Measurements from ENCODE around the gene PXMP2. TPM values are rescaled to one million over a fixed set of nuclear protein-coding genes. Genes with fewer than 3 reads are reported as not detected.

The PXMP2 gene
- total RNA-seq (10 to 100 TPM; 21.6 to 40.1 (median 36.3) TPM), polyA plus RNA-seq (36.8 TPM)
- long read RNA-seq, donor 1, transcript PXMP2-201 (5 exons, 957 nt): major isoform, 58 of 73 reads
- long read RNA-seq, donor 1, partial matches to known transcripts: 8 of 73 reads
- long read RNA-seq, donor 1, other reads (novel, unspliced or antisense): 4 of 73 reads
- long read RNA-seq, donor 2, transcript PXMP2-201 (5 exons, 957 nt): major isoform, 28 of 32 reads
- long read RNA-seq, donor 2, partial matches to known transcripts: 0 of 32 reads
- long read RNA-seq, donor 2, other reads (novel, unspliced or antisense): 3 of 32 reads
- long read RNA-seq, donor 3, transcript PXMP2-201 (5 exons, 957 nt): major isoform, 14 of 19 reads
- long read RNA-seq, donor 3, partial matches to known transcripts: 3 of 19 reads
- long read RNA-seq, donor 3, other reads (novel, unspliced or antisense): 2 of 19 reads
- long read RNA-seq, donor 4, transcript PXMP2-201 (5 exons, 957 nt): major isoform, 36 of 40 reads
- long read RNA-seq, donor 4, partial matches to known transcripts: 2 of 40 reads
- long read RNA-seq, donor 4, other reads (novel, unspliced or antisense): 1 of 40 reads

- Histone ChIP-seq H3K27ac (ENCODE audit: low read length) (peak within 1 kb of the TSS; percentile 82), H3K9me3 (ENCODE audit: control insufficient read depth, low read length) (no peaks in the 10 kb centered on the region), H3K27me3 (ENCODE audit: control insufficient read depth, insufficient read depth) (no peaks in the 10 kb centered on the region), H3K4me1 (ENCODE audit: control insufficient read depth, insufficient read depth, low read length) (no peaks in the 10 kb centered on the region), H3K4me3 (ENCODE audit: low read length) (peak within 1 kb of the TSS; percentile 94)
- peak; percentile 96 to 99 (median 99) for DNase-seq
- intact Hi-C loops (cut with DNase I): no loop called here
- ATAC-seq: peak; percentile 99
- under 1% methylated on average over 134 of the region's 134 CpGs for WGBS
These were observed at the start of gene PXMP2, which contains the start of gene POLE for GRCh38 chr12:132687211-132688164. PXMP2 (plus strand) TSS chr12:132687587; CDS start chr12:132687671, 84 bp downstream. POLE (minus strand) TSS chr12:132687342; CDS start chr12:132687315, 27 bp downstream.

DNA sequence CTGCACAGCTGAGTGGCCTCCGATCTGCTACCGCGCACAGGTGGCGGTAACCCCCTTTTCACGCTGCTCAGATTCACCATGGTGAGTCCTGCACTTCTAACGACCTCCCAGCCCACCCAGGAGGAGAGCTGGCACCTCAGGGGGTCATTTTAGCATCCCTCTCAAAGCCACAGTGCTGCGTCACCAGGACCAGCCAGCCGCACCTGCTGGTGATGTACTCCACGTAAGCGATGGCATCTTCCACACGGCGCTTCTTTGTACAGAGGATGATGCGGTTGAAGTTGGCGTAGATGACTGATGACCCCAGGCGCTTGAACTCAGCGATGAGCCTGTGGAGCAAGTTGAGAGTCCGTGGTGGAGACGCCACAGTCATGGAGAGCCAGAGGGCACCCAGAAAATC is 49.6 kb upstream of the PXMP2 start:
- WGBS: 94% methylated on average over 18 of the region's 18 CpGs
- Histone ChIP-seq H3K9me3 (ENCODE audit: control insufficient read depth, low read length) (no peaks in the 10 kb centered on the region), H3K4me3 (ENCODE audit: low read length) (no peak overlapping the region), H3K27me3 (ENCODE audit: control insufficient read depth, insufficient read depth) (no peaks in the 10 kb centered on the region), H3K27ac (ENCODE audit: low read length) (no peak overlapping the region), H3K4me1 (ENCODE audit: control insufficient read depth, insufficient read depth, low read length) (no peaks in the 10 kb centered on the region)
- DNase-seq: no peak
- intact Hi-C loops (cut with DNase I): no loop called here
- ATAC-seq: no peak

- peak; percentile 20 to 39 for ATAC-seq
- DNase-seq: no peak
- intact Hi-C loops (cut with DNase I): no loop called here
- WGBS: 77% methylated on average over 25 of the region's 25 CpGs
- H3K4me1 ChIP-seq (ENCODE audit: control insufficient read depth, insufficient read depth, low read length): no peaks in the 10 kb centered on the region
- no peaks in the 10 kb centered on the region for H3K27me3 ChIP-seq (ENCODE audit: control insufficient read depth, insufficient read depth)
- no peak overlapping the region for H3K27ac ChIP-seq (ENCODE audit: low read length)
- no peak overlapping the region for H3K4me3 ChIP-seq (ENCODE audit: low read length)
- no peaks in the 10 kb centered on the region for H3K9me3 ChIP-seq (ENCODE audit: control insufficient read depth, low read length)
These were observed 48.6 kb upstream of the PXMP2 start for GRCh38 chr12:132638541-132639408.

DNA sequence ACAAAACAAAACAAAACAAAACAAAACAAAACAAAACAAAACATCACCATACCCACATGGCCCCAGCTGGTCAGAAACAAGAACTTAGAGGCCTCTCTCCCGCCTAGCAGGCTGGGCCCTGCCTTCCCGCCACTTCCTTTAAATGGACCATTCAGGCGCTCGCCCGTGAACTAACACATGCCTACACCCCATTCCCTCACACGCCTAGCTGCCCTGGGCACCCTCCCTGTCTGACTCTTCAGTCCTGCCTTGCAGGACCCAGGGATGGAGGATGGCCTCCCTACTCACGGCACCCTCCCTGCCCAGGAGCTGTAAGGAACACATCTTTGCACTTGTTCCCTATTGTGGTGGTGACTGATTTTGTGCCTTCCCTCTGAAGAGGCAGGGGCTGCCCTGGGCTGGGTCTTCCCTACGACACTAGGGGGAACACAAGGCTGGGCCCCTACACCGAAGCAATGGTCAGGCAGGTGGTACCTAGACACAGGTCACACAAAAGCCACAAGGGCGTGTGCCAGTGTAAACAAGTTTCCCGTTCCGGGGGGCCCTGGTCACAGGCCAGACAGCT is 47.3 kb upstream of the PXMP2 start:
- no peak overlapping the region for H3K4me3 ChIP-seq (ENCODE audit: low read length)
- no peaks in the 10 kb centered on the region for H3K27me3 ChIP-seq (ENCODE audit: control insufficient read depth, insufficient read depth)
- ATAC-seq: no peak
- no peaks in the 10 kb centered on the region for H3K4me1 ChIP-seq (ENCODE audit: control insufficient read depth, insufficient read depth, low read length)
- DNase-seq: peak in 1 of 3 donors; percentile 30
- intact Hi-C loops (cut with DNase I): no loop called here
- no peaks in the 10 kb centered on the region for H3K9me3 ChIP-seq (ENCODE audit: control insufficient read depth, low read length)
- H3K27ac ChIP-seq (ENCODE audit: low read length): no peak overlapping the region
- 91% methylated on average over 12 of the region's 12 CpGs for WGBS

GRCh38 chr12:132640936-132641335 is 46.5 kb upstream of the PXMP2 start:
- ATAC-seq: no peak
- no peak for DNase-seq
- Histone ChIP-seq H3K27me3 (ENCODE audit: control insufficient read depth, insufficient read depth) (no peaks in the 10 kb centered on the region), H3K4me1 (ENCODE audit: control insufficient read depth, insufficient read depth, low read length) (no peaks in the 10 kb centered on the region), H3K4me3 (ENCODE audit: low read length) (no peak overlapping the region), H3K9me3 (ENCODE audit: control insufficient read depth, low read length) (no peaks in the 10 kb centered on the region), H3K27ac (ENCODE audit: low read length) (no peak overlapping the region)
- intact Hi-C loops (cut with DNase I): no loop called here
- WGBS: 89% methylated on average over 10 of the region's 10 CpGs

DNA sequence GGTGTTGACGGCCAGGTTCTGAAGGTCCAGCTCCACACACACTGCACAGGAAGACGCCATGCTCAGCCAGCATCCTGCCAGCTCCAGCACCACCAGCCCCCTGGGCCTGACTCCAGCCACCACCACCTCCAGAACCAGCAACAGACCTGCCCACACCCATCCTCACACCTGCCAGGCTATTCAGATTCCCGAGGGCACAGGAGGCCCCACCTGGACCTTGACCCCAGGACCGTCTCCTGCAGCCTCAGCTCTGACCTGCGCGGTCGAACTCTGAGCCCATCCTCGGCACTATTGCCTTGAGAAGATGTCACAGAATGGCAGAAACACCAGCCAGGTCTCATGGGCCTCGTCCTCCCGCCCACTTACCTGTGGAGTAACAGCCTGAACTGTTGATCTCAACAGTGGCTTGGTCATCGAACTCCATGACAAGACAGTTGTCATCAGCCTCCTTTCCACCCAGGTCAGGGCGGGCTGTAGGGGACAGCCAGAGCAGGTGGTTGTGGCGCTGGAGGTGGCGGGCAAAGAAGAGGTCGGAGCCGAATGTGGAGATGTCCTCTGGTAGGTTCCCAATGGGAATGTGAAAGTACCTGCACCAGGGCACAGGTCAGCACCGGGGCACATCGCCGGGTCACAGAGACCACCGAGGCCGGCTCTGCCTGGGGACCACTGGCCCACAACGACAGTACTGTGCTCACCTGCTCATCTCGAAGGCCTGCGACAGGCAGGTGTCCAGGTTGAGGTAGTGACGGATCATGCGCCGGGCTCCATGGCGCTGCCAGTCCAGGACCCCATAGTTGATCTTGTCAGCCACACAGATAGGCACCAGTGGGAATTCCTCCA is 45.4 kb upstream of the PXMP2 start:
- ATAC-seq (no peak), DNase-seq (peak in 1 of 3 donors; percentile 43)
- H3K4me3 ChIP-seq (ENCODE audit: low read length): no peak overlapping the region
- intact Hi-C loops (cut with DNase I): no loop called here
- H3K4me1 ChIP-seq (ENCODE audit: control insufficient read depth, insufficient read depth, low read length): no peaks in the 10 kb centered on the region
- H3K9me3 ChIP-seq (ENCODE audit: control insufficient read depth, low read length): no peaks in the 10 kb centered on the region
- H3K27me3 ChIP-seq (ENCODE audit: control insufficient read depth, insufficient read depth): no peaks in the 10 kb centered on the region
- H3K27ac ChIP-seq (ENCODE audit: low read length): no peak overlapping the region
- 96% methylated on average over 28 of the region's 28 CpGs for WGBS

DNA sequence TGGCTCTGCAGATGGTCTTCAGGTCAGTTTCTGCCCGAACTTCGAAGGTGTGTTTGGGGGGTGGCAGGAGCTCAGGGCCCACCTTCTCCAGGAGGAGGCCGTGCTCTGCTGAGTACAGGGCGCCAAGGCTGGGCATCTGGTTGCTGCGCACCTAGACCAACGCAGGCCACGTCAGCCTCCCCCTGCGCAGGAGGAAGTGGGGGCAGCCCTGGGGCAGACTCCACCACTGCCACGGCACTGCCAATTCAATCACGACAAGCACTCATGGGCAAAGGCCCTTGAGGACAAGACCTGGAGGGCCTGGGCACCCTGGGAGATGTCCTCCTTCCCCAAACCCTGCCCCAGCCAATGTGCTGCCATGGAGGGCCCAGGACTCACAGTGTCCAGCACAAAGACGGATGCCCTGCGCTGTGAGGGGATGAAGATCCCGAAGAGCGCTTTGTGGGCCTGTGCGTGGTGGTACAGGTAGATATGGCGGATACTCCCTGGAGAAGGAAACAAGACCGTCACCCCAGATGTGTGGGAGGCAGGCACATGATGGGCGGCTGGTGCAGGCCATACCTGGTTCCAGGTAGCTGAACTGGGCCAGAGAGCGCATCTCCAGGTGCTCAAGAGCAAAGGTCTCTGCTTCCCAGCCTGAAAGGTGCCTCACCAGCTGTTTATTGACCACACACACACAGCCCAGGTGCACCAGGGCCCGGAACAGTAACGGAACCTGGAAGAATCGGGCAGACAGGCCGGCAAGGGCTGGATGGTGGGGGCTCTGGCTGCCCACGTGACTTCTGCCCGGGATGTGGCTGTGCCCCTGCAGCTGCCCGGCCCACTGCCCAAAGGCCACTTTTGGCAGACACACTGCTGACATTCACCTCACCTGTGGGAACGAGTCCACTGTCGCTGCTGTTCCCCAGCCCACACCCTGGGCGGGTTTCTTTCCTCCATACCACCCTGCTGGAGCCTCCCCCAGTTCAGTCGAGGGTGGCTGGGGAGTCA is 44.2 kb upstream of the PXMP2 start:
- intact Hi-C loops (cut with DNase I): no loop called here
- Histone ChIP-seq H3K4me3 (ENCODE audit: low read length) (no peak overlapping the region), H3K27me3 (ENCODE audit: control insufficient read depth, insufficient read depth) (no peaks in the 10 kb centered on the region), H3K4me1 (ENCODE audit: control insufficient read depth, insufficient read depth, low read length) (no peaks in the 10 kb centered on the region), H3K27ac (ENCODE audit: low read length) (no peak overlapping the region), H3K9me3 (ENCODE audit: control insufficient read depth, low read length) (no peaks in the 10 kb centered on the region)
- WGBS: 95% methylated on average over 30 of the region's 30 CpGs
- ATAC-seq: no peak
- no peak for DNase-seq

DNA sequence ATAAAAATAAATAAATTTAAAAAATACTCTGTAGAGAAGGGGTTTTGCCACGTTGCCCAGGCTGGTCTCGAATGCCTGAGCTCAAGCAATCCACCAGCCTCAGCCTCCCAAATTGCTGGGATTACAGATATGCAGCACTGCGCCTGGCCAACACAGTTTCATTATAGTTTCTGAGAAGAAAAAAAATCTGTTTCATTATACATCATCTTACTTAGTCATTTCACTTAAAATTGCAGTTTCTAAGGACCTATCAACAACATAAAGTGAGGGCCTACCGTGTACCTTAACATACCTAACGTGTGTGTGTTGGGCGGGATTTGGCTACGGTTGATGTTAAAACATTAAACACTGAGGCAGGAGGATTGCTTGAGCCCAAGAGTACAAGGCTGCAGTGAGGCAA is 40.5 kb upstream of the PXMP2 start:
- WGBS: 95% methylated on average over 7 of the region's 7 CpGs
- H3K4me3 ChIP-seq (ENCODE audit: low read length): no peak overlapping the region
- ATAC-seq (no peak), DNase-seq (no peak)
- intact Hi-C loops (cut with DNase I): no loop called here
- no peak overlapping the region for H3K27ac ChIP-seq (ENCODE audit: low read length)
- H3K27me3 ChIP-seq (ENCODE audit: control insufficient read depth, insufficient read depth): no peaks in the 10 kb centered on the region
- no peaks in the 10 kb centered on the region for H3K9me3 ChIP-seq (ENCODE audit: control insufficient read depth, low read length)
- H3K4me1 ChIP-seq (ENCODE audit: control insufficient read depth, insufficient read depth, low read length): no peaks in the 10 kb centered on the region

DNA sequence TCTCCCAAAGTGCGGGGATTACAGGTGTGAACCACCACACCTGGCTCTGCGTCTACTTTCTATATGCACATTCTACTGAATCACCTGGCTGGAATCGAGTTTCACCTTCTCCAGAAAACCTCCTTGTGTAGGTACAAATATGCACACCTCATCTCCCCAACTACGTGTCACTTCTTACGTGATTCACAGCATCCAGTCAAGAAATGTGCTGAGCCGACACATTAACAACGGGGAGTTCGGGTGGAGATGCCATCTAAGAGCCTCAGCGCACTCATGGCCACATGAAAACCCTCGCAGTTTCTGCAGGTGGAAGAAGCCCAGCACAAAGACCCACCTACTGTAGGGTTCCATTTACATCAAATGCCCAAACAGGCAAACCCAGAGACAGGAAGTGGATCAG is 39.5 kb upstream of the PXMP2 start:
- 94% methylated on average over 10 of the region's 10 CpGs for WGBS
- intact Hi-C loops (cut with DNase I): no loop called here
- Histone ChIP-seq H3K4me3 (ENCODE audit: low read length) (no peak overlapping the region), H3K27me3 (ENCODE audit: control insufficient read depth, insufficient read depth) (no peaks in the 10 kb centered on the region), H3K9me3 (ENCODE audit: control insufficient read depth, low read length) (no peaks in the 10 kb centered on the region), H3K4me1 (ENCODE audit: control insufficient read depth, insufficient read depth, low read length) (no peaks in the 10 kb centered on the region), H3K27ac (ENCODE audit: low read length) (no peak overlapping the region)
- DNase-seq (no peak), ATAC-seq (no peak)

All from right cardiac atrium (tissue), 5 donors.